HG02840 (cell line): ENCODE data around the gene DOK7.
"Not testable (repeated sequence)": the region's sequence is repeated elsewhere in the genome, so short reads cannot be mapped to it uniquely, and the experiment has no call there.

ENCODE experiments used
- ATAC-seq: cut with Tn5 transposase; IDR thresholded peaks from one replicate; pipeline ENCODE4 v1.9.1; 2021; ENCODE audit warnings: mild to moderate bottlenecking, moderate library complexity, moderate number of reproducible peaks; ENCODE audit not compliant: unreplicated experiment, low FRiP score

The DOK7 gene

GRCh38 chr4:3441501-3442459 is 21.3 kb upstream of the DOK7 start, which contains the start of gene HGFAC:
Gene HGFAC (plus strand): TSS chr4:3441968. CDS start chr4:3442002, 34 bp downstream.
- ATAC-seq = no peak

- ATAC-seq = no peak
Observed at GRCh38 chr4:3442460-3442958, 20.6 kb upstream of the DOK7 start.

- ATAC-seq = no peak
Observed at GRCh38 chr4:3442959-3443749, 20.0 kb upstream of the DOK7 start.

- ATAC-seq = no peak
Observed at GRCh38 chr4:3443750-3444309, 19.3 kb upstream of the DOK7 start.

GRCh38 chr4:3444351-3445110 is 18.6 kb upstream of the DOK7 start:
- ATAC-seq = no peak

- ATAC-seq = no peak
Observed at GRCh38 chr4:3445111-3445820, 17.8 kb upstream of the DOK7 start.

GRCh38 chr4:3445829-3446545 is 17.1 kb upstream of the DOK7 start:
- ATAC-seq = no peak

- no peak for ATAC-seq
Observed at GRCh38 chr4:3446631-3447320, 16.3 kb upstream of the DOK7 start.

GRCh38 chr4:3447431-3448395 is 15.4 kb upstream of the DOK7 start:
- ATAC-seq = no peak

- ATAC-seq = no peak
Observed at GRCh38 chr4:3449047-3449573, 14.0 kb upstream of the DOK7 start.

- no peak for ATAC-seq
Observed at GRCh38 chr4:3449574-3450534, 13.3 kb upstream of the DOK7 start.

GRCh38 chr4:3450643-3451042 is 12.5 kb upstream of the DOK7 start:
- no peak for ATAC-seq

GRCh38 chr4:3451956-3452355 is 11.2 kb upstream of the DOK7 start:
- no peak for ATAC-seq

- no peak for ATAC-seq
Observed at GRCh38 chr4:3452376-3452775, 10.7 kb upstream of the DOK7 start.

- not testable (repeated sequence) for ATAC-seq
Observed at GRCh38 chr4:3455596-3455995, 7.5 kb upstream of the DOK7 start.

- ATAC-seq = no peak
Observed at GRCh38 chr4:3458371-3458770, 4.7 kb upstream of the DOK7 start.
